PC-3 (cell line): ENCODE data around the gene SULF2. TPM values are rescaled to one million over a fixed set of nuclear protein-coding genes. Genes with fewer than 3 reads are reported as not detected.

Experiments
- ATAC-seq: fragments of 200-7000 bp; cut with Tn5 transposase; 2 replicates; pipeline ENCODE4 v1.9.1; 2020; ENCODE audit warnings: mild to moderate bottlenecking, moderate library complexity
- BruUV-seq: library from RNA; stranded (reverse); fragments of 400-500 nt; replicated peaks from 2 replicates; lab custom pipeline; 2021; lab: Mats Ljungman, UMichigan
- CTCF ChIA-PET: fragments of 300-600 bp; sonication (Branson Sonifier 250); formaldehyde crosslinking; loops from one replicate; lab custom pipeline; 2022; ENCODE audit warnings: antibody characterized with exemption; lab: Charles Lee
- POLR2A ChIA-PET: fragments of 300-600 bp; sonication (Branson Sonifier 250); formaldehyde crosslinking; loops from one replicate; lab custom pipeline; 2022; ENCODE audit warnings: antibody characterized with exemption; ENCODE audit not compliant: unreplicated experiment; lab: Charles Lee
- DNase-seq: peaks from one replicate; pipeline ENCODE4 v3.0.0-alpha.2; 2015
- H2AFZ ChIP-seq: fragments of 300-600 bp; sonication (generic); 2 replicates; pipeline ENCODE4 v1.6.0; 2016; ENCODE audit warnings: antibody characterized with exemption, low read length
- H3F3A ChIP-seq: fragments of 300-600 bp; sonication (generic); one replicate; pipeline ENCODE4 v1.6.0; 2017; ENCODE audit warnings: antibody characterized with exemption, low read length, control low read depth, mild to moderate bottlenecking; ENCODE audit not compliant: unreplicated experiment
- H3K27ac ChIP-seq: fragments of 300-600 bp; sonication (generic); 2 replicates; pipeline ENCODE4 v1.5.1; 2016; ENCODE audit warnings: mild to moderate bottlenecking, low read length
- H3K27me3 ChIP-seq: fragments of 300-600 bp; sonication (generic); 2 replicates; pipeline ENCODE4 v1.6.1; 2016; ENCODE audit warnings: low read length, mixed read lengths
- H3K36me3 ChIP-seq: fragments of 300-600 bp; sonication (generic); 2 replicates; pipeline ENCODE4 v1.6.1; 2016; ENCODE audit warnings: low read depth, mixed run types, low read length, mixed read lengths
- H3K4me1 ChIP-seq: fragments of 300-600 bp; sonication (generic); 2 replicates; pipeline ENCODE4 v1.5.1; 2016; ENCODE audit warnings: low read length; ENCODE audit not compliant: insufficient read depth
- H3K4me2 ChIP-seq: fragments of 300-600 bp; sonication (generic); 2 replicates; pipeline ENCODE4 v1.6.0; 2016; ENCODE audit warnings: low read length
- H3K4me3 ChIP-seq: fragments of 300-600 bp; sonication (generic); 2 replicates; pipeline ENCODE4 v1.5.1; 2016; ENCODE audit warnings: mild to moderate bottlenecking, low read length, mixed read lengths
- H3K79me2 ChIP-seq: fragments of 300-600 bp; sonication (generic); 2 replicates; pipeline ENCODE4 v1.6.1; 2017; ENCODE audit warnings: low read length, mixed read lengths
- H3K9ac ChIP-seq: fragments of 300-600 bp; sonication (generic); 2 replicates; pipeline ENCODE4 v1.6.0; 2016; ENCODE audit warnings: mild to moderate bottlenecking, low read length
- H3K9me2 ChIP-seq: fragments of 300-600 bp; sonication (generic); replicated peaks from 2 replicates; pipeline ENCODE4 v1.6.1; 2016; ENCODE audit warnings: mixed run types, low read length, mixed read lengths
- H3K9me3 ChIP-seq: fragments of 300-600 bp; sonication (generic); 2 replicates; pipeline ENCODE4 v1.6.1; 2016; ENCODE audit warnings: low read length, mixed read lengths
- H4K20me1 ChIP-seq: fragments of 300-600 bp; sonication (generic); 2 replicates; pipeline ENCODE4 v1.6.1; 2016; ENCODE audit warnings: low read length, mixed read lengths
- EZH2 ChIP-seq: fragments of 300-600 bp; sonication (generic); IDR thresholded peaks from one replicate; pipeline ENCODE4 v1.6.1; 2017; ENCODE audit warnings: antibody characterized with exemption, mild to moderate bottlenecking, low read length; ENCODE audit not compliant: unreplicated experiment
- EZH2phosphoT487 ChIP-seq: fragments of 300-600 bp; sonication (generic); IDR thresholded peaks from 2 replicates; pipeline ENCODE4 v1.6.1; 2018; ENCODE audit warnings: mild to moderate bottlenecking, antibody characterized with exemption, low read length, borderline replicate concordance
- intact Hi-C: fragments of 100-400 bp; cut with micrococcal nuclease; formaldehyde crosslinking; loops from 2 replicates; pipeline ENCODE4 v1.9.0; 2023
- total RNA-seq: library from RNA; depleted of rRNA; stranded (reverse); fragments of >200 nt; gene quantifications from 2 replicates; pipeline ENCODE4 v1.2.3, GENCODE V29; 2014
- TF ChIP-seq, protein P1 (sequence below): fragments of 300-600 bp; sonication (generic); conservative IDR thresholded peaks from 2 replicates; pipeline ENCODE4 v1.5.1; 2017; ENCODE audit warnings: antibody characterized with exemption, low read depth, mild to moderate bottlenecking, low read length

Gene SULF2
- total RNA-seq, 1 experiment from 2014 or later = 340 TPM

DNA sequence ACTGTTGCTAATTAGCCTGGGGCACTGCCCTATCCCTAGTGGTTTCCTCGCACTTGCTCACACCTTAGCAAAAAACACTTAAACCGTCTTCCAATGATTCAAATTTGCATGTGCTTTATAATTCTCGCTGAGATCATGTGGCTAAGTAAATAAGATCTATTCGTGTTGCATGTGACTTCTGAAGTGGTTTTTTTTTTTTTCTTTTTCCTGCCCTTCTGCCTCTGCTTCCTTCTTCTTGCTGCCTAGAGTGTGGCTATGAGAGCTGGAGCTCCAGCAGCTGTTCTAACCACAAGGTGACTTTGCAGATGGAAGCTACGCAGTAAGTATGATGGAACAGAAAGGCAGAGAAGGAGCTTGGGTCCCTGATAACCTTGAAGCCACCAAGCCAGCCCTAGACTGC lies 36.5 kb downstream of the SULF2 start:
- Histone ChIP-seq H3K9ac (no peak overlapping the region), H3K27me3 (no peaks in the 10 kb centered on the region), H3K36me3 (peaks cover 40% of the 10 kb centered on the region), H3K4me2 (no peak overlapping the region), H3K4me3 (no peak overlapping the region), H3K79me2 (peaks cover 41% of the 10 kb centered on the region; the same call in 1 of the 2 replicates), H3K9me3 (no peaks in the 10 kb centered on the region), H3F3A (no peaks in the 10 kb centered on the region), H3K27ac (no peak overlapping the region), H3K9me2 (no peaks in the 10 kb centered on the region), H3K4me1 (no peaks in the 10 kb centered on the region), H4K20me1 (peaks cover 49% of the 10 kb centered on the region), H2AFZ (no peak overlapping the region)
- intact Hi-C loops = no loop called here
- BruUV-seq = no TSS peak
- ChIA-PET POLR2A (interaction anchor here (0.6 kb wide), 1 partner anchor 19 kb away, joined by 4 read pairs; no protein-coding TSS in a partner anchor), CTCF (no interaction called here)
- TF ChIP-seq EZH2phosphoT487 (no peak), EZH2 (no peak)
- TF ChIP-seq, protein P1, sequence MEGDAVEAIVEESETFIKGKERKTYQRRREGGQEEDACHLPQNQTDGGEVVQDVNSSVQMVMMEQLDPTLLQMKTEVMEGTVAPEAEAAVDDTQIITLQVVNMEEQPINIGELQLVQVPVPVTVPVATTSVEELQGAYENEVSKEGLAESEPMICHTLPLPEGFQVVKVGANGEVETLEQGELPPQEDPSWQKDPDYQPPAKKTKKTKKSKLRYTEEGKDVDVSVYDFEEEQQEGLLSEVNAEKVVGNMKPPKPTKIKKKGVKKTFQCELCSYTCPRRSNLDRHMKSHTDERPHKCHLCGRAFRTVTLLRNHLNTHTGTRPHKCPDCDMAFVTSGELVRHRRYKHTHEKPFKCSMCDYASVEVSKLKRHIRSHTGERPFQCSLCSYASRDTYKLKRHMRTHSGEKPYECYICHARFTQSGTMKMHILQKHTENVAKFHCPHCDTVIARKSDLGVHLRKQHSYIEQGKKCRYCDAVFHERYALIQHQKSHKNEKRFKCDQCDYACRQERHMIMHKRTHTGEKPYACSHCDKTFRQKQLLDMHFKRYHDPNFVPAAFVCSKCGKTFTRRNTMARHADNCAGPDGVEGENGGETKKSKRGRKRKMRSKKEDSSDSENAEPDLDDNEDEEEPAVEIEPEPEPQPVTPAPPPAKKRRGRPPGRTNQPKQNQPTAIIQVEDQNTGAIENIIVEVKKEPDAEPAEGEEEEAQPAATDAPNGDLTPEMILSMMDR = no peak
- no peak for ATAC-seq
- no peak for DNase-seq

- Histone ChIP-seq H3K36me3 (peaks cover 41% of the 10 kb centered on the region), H3K9me2 (no peaks in the 10 kb centered on the region), H3K27me3 (no peaks in the 10 kb centered on the region), H3K9ac (no peak overlapping the region), H3K79me2 (peaks cover 44% of the 10 kb centered on the region; the same call in 1 of the 2 replicates), H3K27ac (no peak overlapping the region), H3K4me3 (no peak overlapping the region), H3F3A (no peaks in the 10 kb centered on the region), H2AFZ (no peak overlapping the region), H3K9me3 (no peaks in the 10 kb centered on the region), H4K20me1 (peaks cover 49% of the 10 kb centered on the region), H3K4me1 (no peaks in the 10 kb centered on the region), H3K4me2 (no peak overlapping the region)
- no peak for ATAC-seq
- CTCF ChIA-PET = no interaction called here
- no peak for DNase-seq
- no TSS peak for BruUV-seq
- no peak for TF ChIP-seq EZH2
- TF ChIP-seq EZH2phosphoT487 = no peak
- TF ChIP-seq, protein P1 = no peak
- POLR2A ChIA-PET = no interaction called here
- intact Hi-C loops = no loop called here
These were observed 37.2 kb downstream of the SULF2 start for GRCh38 chr20:47748069-47748468.

DNA sequence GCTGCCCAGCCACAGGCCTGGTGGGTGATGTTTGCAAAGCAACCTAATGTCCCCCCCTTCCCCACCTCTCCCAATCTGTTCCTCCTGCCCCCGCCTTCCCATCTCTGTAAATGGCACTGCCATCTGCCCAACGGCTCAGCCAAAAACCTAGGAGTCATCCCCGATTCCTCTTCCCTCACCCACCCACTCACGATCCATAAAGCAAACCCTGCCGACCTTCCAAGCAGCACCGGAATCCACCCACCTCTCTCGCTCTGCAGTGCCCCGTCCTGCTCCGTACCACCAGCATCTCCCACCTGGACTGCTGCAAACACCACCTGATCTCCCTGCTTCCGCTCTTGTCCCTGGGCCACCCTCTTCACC lies 37.6 kb downstream of the SULF2 start:
- no peak overlapping the region for H3K4me2 ChIP-seq
- no peak overlapping the region for H3K4me3 ChIP-seq
- DNase-seq (no peak), ATAC-seq (no peak)
- H4K20me1 ChIP-seq = peaks cover 49% of the 10 kb centered on the region
- no peaks in the 10 kb centered on the region for H3K9me3 ChIP-seq
- H3K79me2 ChIP-seq = peaks cover 47% of the 10 kb centered on the region
- no peak overlapping the region for H2AFZ ChIP-seq
- no peaks in the 10 kb centered on the region for H3K27me3 ChIP-seq
- TF ChIP-seq EZH2 (no peak), EZH2phosphoT487 (no peak)
- TF ChIP-seq, protein P1 = no peak
- no peaks in the 10 kb centered on the region for H3F3A ChIP-seq
- POLR2A ChIA-PET = no interaction called here
- no peaks in the 10 kb centered on the region for H3K4me1 ChIP-seq
- no peak overlapping the region for H3K27ac ChIP-seq
- no TSS peak for BruUV-seq
- CTCF ChIA-PET = no interaction called here
- no peak overlapping the region for H3K9ac ChIP-seq
- peaks cover 41% of the 10 kb centered on the region for H3K36me3 ChIP-seq
- H3K9me2 ChIP-seq = no peaks in the 10 kb centered on the region
- intact Hi-C loops = no loop called here
